ENCODE results near the gene PNMA8A. TPM values are rescaled to one million over a fixed set of nuclear protein-coding genes. Genes with fewer than 3 reads are reported as not detected.

Gene PNMA8A
- total RNA-seq, 4 donors from 2014 or later = 0.72 to 3.5 (median 1.0) TPM

GRCh38 chr19:46475986-46476385 is 4.6 kb upstream of the PNMA8A start:
- ATAC-seq (ENCODE audit: low FRiP score) (no peak), DNase-seq (ENCODE audit: low spot score) (no peak)
- TF ChIP-seq, protein P1, sequence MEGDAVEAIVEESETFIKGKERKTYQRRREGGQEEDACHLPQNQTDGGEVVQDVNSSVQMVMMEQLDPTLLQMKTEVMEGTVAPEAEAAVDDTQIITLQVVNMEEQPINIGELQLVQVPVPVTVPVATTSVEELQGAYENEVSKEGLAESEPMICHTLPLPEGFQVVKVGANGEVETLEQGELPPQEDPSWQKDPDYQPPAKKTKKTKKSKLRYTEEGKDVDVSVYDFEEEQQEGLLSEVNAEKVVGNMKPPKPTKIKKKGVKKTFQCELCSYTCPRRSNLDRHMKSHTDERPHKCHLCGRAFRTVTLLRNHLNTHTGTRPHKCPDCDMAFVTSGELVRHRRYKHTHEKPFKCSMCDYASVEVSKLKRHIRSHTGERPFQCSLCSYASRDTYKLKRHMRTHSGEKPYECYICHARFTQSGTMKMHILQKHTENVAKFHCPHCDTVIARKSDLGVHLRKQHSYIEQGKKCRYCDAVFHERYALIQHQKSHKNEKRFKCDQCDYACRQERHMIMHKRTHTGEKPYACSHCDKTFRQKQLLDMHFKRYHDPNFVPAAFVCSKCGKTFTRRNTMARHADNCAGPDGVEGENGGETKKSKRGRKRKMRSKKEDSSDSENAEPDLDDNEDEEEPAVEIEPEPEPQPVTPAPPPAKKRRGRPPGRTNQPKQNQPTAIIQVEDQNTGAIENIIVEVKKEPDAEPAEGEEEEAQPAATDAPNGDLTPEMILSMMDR (IDR thresholded peaks at IDR 0.05) = no peak

- TF ChIP-seq, protein P1 (IDR thresholded peaks at IDR 0.05) = no peak
- DNase-seq (ENCODE audit: low spot score) (no peak), ATAC-seq (ENCODE audit: low FRiP score) (no peak)
Observed at GRCh38 chr19:46474211-46474610, 2.8 kb upstream of the PNMA8A start.

- ATAC-seq (ENCODE audit: low FRiP score) (no peak), DNase-seq (ENCODE audit: low spot score) (no peak)
- TF ChIP-seq, protein P1 (IDR thresholded peaks at IDR 0.05) = no peak
Observed at GRCh38 chr19:46472592-46472991, 1.2 kb upstream of the PNMA8A start.

DNA sequence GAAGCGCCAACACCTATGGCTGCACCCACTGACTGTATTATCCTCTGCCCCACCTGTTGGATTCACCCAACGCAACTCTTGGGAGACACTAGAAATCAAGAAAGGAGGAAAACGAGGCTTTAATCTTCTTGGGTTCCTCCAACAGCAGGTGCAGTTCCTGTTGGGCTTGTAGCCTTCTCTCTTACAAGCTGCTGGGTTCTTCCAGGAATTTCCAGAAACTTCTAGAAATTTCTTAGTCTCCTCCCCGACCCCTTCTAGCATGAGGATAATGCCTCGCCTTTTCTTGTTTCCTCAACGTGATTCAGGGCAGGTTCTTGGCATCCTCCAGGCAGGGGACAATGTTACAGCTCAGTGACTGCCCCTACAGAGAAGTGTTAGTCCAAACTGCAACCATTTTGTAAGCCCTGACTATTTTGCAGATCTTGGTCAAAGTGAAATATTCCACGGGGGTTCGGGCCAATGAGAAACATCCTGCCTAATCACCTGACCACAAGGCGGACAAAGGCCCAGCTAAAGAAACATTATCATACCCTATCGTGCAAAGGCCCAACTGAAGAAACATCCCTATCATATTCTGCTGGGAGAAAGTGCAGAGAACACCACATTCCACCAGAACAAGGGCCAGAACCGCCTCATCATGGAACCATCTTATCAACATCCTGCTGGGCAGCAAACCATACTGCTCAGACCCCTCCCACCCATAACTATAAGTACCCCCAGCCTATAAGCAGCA is 614 bp upstream of the PNMA8A start:
- DNase-seq (ENCODE audit: low spot score) = no peak
- no peak for ATAC-seq (ENCODE audit: low FRiP score)
- TF ChIP-seq, protein P1 (IDR thresholded peaks at IDR 0.05) = no peak

- DNase-seq (ENCODE audit: low spot score) = no peak
- TF ChIP-seq, protein P1 (IDR thresholded peaks at IDR 0.05) = no peak
- no peak for ATAC-seq (ENCODE audit: low FRiP score)
Observed at GRCh38 chr19:46470376-46470775, 987 bp downstream of the PNMA8A start.

DNA sequence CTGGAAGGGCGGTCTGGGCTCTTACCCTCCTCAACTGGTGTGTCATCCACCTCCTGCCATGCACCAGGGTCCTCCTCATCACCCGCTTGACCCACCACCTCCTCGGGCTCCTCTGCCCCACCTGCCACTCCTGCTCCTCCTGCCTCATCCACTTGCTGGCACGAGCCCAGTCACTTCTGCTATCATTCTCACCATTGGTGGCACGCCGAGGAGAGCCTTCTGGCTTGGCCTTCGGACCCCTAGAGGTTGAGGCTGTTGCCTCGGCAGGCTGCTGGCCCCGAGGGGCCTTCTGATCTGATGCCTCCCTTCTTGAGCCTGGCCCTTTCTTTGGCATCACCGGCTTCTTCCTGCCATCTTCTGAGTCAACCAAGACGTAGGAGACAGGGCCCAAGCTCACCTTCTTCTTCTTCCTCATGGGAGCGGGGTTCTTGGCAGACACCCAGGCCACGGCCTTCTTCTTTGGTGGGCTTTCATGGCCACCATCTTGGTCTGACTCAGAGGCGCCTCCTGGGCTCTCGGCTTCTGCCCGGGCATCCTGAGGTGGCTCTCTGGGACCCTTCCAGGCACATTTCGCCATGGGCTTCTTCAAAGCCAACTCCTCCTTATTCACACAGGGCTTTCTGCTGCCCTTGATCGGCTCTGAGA is 1.7 kb downstream of the PNMA8A start:
- TF ChIP-seq, protein P1 (IDR thresholded peaks at IDR 0.05) = no peak
- ATAC-seq (ENCODE audit: low FRiP score) (no peak), DNase-seq (ENCODE audit: low spot score) (no peak)

Data from omental fat pad (tissue), 4 donors.